H1 (cell line): ENCODE measurements around the gene FLRT1. TPM values are rescaled to one million over a fixed set of nuclear protein-coding genes. Genes with fewer than 3 reads are reported as not detected.

Source experiments
- CTCF ChIA-PET: fragments of 300-600 bp; sonication (Branson Sonifier 250); formaldehyde crosslinking; loops from one replicate; lab custom pipeline; 2021; ENCODE audit not compliant: partially characterized antibody; lab: Charles Lee
- POLR2A ChIA-PET: fragments of 300-600 bp; sonication (Branson Sonifier 250); formaldehyde crosslinking; loops from one replicate; lab custom pipeline; 2021; ENCODE audit warnings: inconsistent platforms; ENCODE audit not compliant: partially characterized antibody; lab: Charles Lee
- DNase-seq, 2 experiments: peaks; one replicate each; pipeline versions ENCODE4 v3.0.0 to v3.0.0-alpha.2; 2010 to 2022; ENCODE audit warnings: low spot score in 2 of 2, low read depth in 1 of 2, mixed read lengths in 1 of 2
- FAIRE-seq: peaks from 2 replicates; lab custom pipeline; 2011; peaks lifted over from hg19 to GRCh38; lab: Jason Lieb, UNC
- H2AFZ ChIP-seq: 2 replicates; pipeline ENCODE4 v1.8.1; 2012; ENCODE audit warnings: low read length, inconsistent platforms
- H2AK5ac ChIP-seq: 2 replicates; pipeline ENCODE4 v1.6.1; 2013; ENCODE audit warnings: low read depth, low read length
- H2BK120ac ChIP-seq: replicated peaks from 2 replicates; pipeline ENCODE3; 2013; ENCODE audit warnings: low read depth, low read length, inconsistent platforms
- H2BK12ac ChIP-seq: 2 replicates; pipeline ENCODE4 v1.6.1; 2013; ENCODE audit warnings: low read depth, low read length
- H2BK15ac ChIP-seq: 2 replicates; pipeline ENCODE4 v1.6.1; 2013; ENCODE audit warnings: low read length
- H2BK20ac ChIP-seq: 2 replicates; pipeline ENCODE4 v1.6.1; 2013; ENCODE audit warnings: low read length
- H2BK5ac ChIP-seq: 2 replicates; pipeline ENCODE4 v1.6.1; 2013; ENCODE audit warnings: low read depth, low read length
- H3K14ac ChIP-seq: 2 replicates; pipeline ENCODE4 v1.6.1; 2013; ENCODE audit warnings: inconsistent platforms; ENCODE audit not compliant: insufficient read length
- H3K18ac ChIP-seq: 2 replicates; pipeline ENCODE4 v1.6.1; 2013; ENCODE audit warnings: low read length; ENCODE audit errors: extremely low read depth
- H3K23ac ChIP-seq: 2 replicates; pipeline ENCODE4 v1.6.1; 2013; ENCODE audit warnings: inconsistent platforms; ENCODE audit not compliant: insufficient read length
- H3K23me2 ChIP-seq: 2 replicates; pipeline ENCODE4 v1.6.1; 2013; ENCODE audit warnings: low read depth, low read length
- H3K27ac ChIP-seq: 2 replicates; pipeline ENCODE4 v1.6.1; 2011; ENCODE audit warnings: low read depth, low read length, inconsistent platforms
- H3K27me3 ChIP-seq, 4 experiments: replicated peaks in 1 of 4; 1 replicate in 1 of 4; 2 replicates in 3 of 4; pipeline versions ENCODE4 v1.6.1 to v1.8.1; 2011 to 2013; ENCODE audit warnings: low read length in 3 of 4, mild to moderate bottlenecking in 3 of 4, inconsistent platforms in 2 of 4, mixed read lengths in 2 of 4, moderate library complexity in 1 of 4; ENCODE audit not compliant: control insufficient read depth in 3 of 4, insufficient read depth in 3 of 4; ENCODE audit errors: extremely low read depth in 1 of 4
- H3K36me3 ChIP-seq, 4 experiments: 2 replicates each; pipeline versions ENCODE4 v1.6.1 to v1.8.1; 2011 to 2013; ENCODE audit warnings: mild to moderate bottlenecking in 4 of 4, low read length in 3 of 4, moderate library complexity in 2 of 4, control low read depth in 1 of 4, inconsistent platforms in 1 of 4; ENCODE audit not compliant: insufficient read depth in 4 of 4, control insufficient read depth in 2 of 4
- H3K4ac ChIP-seq: replicated peaks from 2 replicates; pipeline ENCODE3; 2013; ENCODE audit warnings: low read length, low read depth, mixed read lengths, inconsistent platforms; ENCODE audit not compliant: insufficient read length
- H3K4me1 ChIP-seq, 4 experiments: replicated peaks in 1 of 4; 1 replicate in 1 of 4; 2 replicates in 3 of 4; pipeline versions ENCODE4 v1.6.1 to v1.8.1; 2011 to 2013; ENCODE audit warnings: low read length in 3 of 4, inconsistent platforms in 2 of 4, mixed read lengths in 1 of 4; ENCODE audit not compliant: insufficient read depth in 4 of 4, control insufficient read depth in 3 of 4
- H3K4me2 ChIP-seq, 2 experiments: 2 replicates each; pipeline versions ENCODE4 v1.6.1 to v1.8.1; 2011 to 2013; ENCODE audit warnings: low read depth in 2 of 2, low read length in 2 of 2, control low read depth in 1 of 2, inconsistent platforms in 1 of 2, mild to moderate bottlenecking in 1 of 2; ENCODE audit not compliant: insufficient read depth in 1 of 2
- H3K4me3 ChIP-seq, 4 experiments: fragments of 200-600, 300-600 bp in 1 of 4; sonication (generic), shearing (Covaris generic), sonication (Bioruptor Twin) in 1 of 4; 2 replicates each; pipeline versions ENCODE4 v1.5.1 to v1.8.1; 2011 to 2016; ENCODE audit warnings: low read length in 4 of 4, low read depth in 3 of 4, control low read depth in 2 of 4, inconsistent platforms in 2 of 4, mild to moderate bottlenecking in 2 of 4, mixed read lengths in 1 of 4, moderate library complexity in 1 of 4; ENCODE audit not compliant: insufficient read depth in 2 of 4; ENCODE audit errors: extremely low read depth in 1 of 4
- H3K56ac ChIP-seq: replicated peaks from 2 replicates; pipeline ENCODE3; 2013; ENCODE audit warnings: low read depth, mild to moderate bottlenecking, mixed read lengths, low read length, inconsistent platforms; ENCODE audit not compliant: insufficient read length
- H3K79me1 ChIP-seq: 2 replicates; pipeline ENCODE4 v1.6.1; 2013; ENCODE audit warnings: low read depth, low read length, control low read depth
- H3K79me2 ChIP-seq, 2 experiments: 2 replicates each; pipeline versions ENCODE4 v1.6.1 to v1.8.1; 2012 to 2013; ENCODE audit warnings: low read length in 2 of 2, mild to moderate bottlenecking in 2 of 2, inconsistent platforms in 1 of 2; ENCODE audit not compliant: insufficient read depth in 2 of 2, control insufficient read depth in 1 of 2
- H3K9ac ChIP-seq, 4 experiments: replicated peaks in 1 of 4; 1 replicate in 1 of 4; 2 replicates in 3 of 4; pipeline versions ENCODE4 v1.6.1 to v1.8.1; 2011 to 2013; ENCODE audit warnings: low read depth in 3 of 4, low read length in 3 of 4, control low read depth in 2 of 4, mild to moderate bottlenecking in 2 of 4, moderate library complexity in 2 of 4, inconsistent platforms in 1 of 4; ENCODE audit errors: extremely low read depth in 1 of 4
- H3K9me3 ChIP-seq, 2 experiments: 2 replicates each; pipeline versions ENCODE4 v1.6.1 to v1.8.1; 2012 to 2013; ENCODE audit warnings: mild to moderate bottlenecking in 2 of 2, moderate library complexity in 2 of 2, control low read depth in 1 of 2, inconsistent platforms in 1 of 2, low read depth in 1 of 2, low read length in 1 of 2, mixed read lengths in 1 of 2; ENCODE audit not compliant: insufficient read depth in 2 of 2
- H4K20me1 ChIP-seq, 2 experiments: replicated peaks in 1 of 2; 2 replicates each; pipeline versions ENCODE3 to v1.8.1; 2011 to 2013; ENCODE audit warnings: inconsistent platforms in 2 of 2, low read length in 2 of 2, mild to moderate bottlenecking in 1 of 2; ENCODE audit not compliant: insufficient read depth in 2 of 2, control insufficient read depth in 1 of 2
- H4K5ac ChIP-seq: 2 replicates; pipeline ENCODE4 v1.6.1; 2013; ENCODE audit warnings: low read length, low read depth, mixed read lengths, inconsistent platforms; ENCODE audit not compliant: insufficient read length
- H4K8ac ChIP-seq: 2 replicates; pipeline ENCODE4 v1.8.0; 2013; ENCODE audit warnings: mild to moderate bottlenecking, moderate library complexity, low read length, inconsistent platforms; ENCODE audit not compliant: insufficient read depth; ENCODE audit errors: extremely low read depth
- H4K91ac ChIP-seq: replicated peaks from 2 replicates; pipeline ENCODE3; 2013; ENCODE audit warnings: low read length, mixed read lengths, inconsistent platforms; ENCODE audit not compliant: insufficient read length
- CEBPB ChIP-seq: IDR thresholded peaks from 2 replicates; pipeline ENCODE4 v1.6.1; 2012; ENCODE audit warnings: low read depth, low read length
- JUND ChIP-seq: IDR thresholded peaks from 2 replicates; pipeline ENCODE4 v1.6.1; 2011; ENCODE audit warnings: mild to moderate bottlenecking, improper control_type of control experiment, low read length
- SUZ12 ChIP-seq: fragments of 200-600 bp; sonication (generic); IDR thresholded peaks from 2 replicates; pipeline ENCODE4 v1.6.1; 2012; ENCODE audit warnings: mild to moderate bottlenecking, inconsistent platforms, low read length, moderate library complexity, mixed read lengths
- WGBS, 2 experiments: shearing (Covaris generic) in 1 of 2; methylation state at CpG; one replicate each; pipeline versions ENCODE4 v1.1.6 to v1.1.7; 2013 to 2015; ENCODE audit warnings: low lambda C conversion rate in 2 of 2, mixed read lengths in 2 of 2, inconsistent platforms in 1 of 2, low coverage in 1 of 2, missing lambda C conversion rate in 1 of 2; ENCODE audit not compliant: insufficient replicate concordance in 2 of 2, insufficient coverage in 1 of 2, insufficient read length in 1 of 2; ENCODE audit errors: extremely low coverage in 1 of 2, missing lambda C conversion rate in 1 of 2; 5-methylcytosine and 5-hydroxymethylcytosine counted together
- polyA plus RNA-seq, 7 experiments: library from polyadenylated mRNA; depleted of rRNA in 3 of 7; stranded (reverse) in 5 of 7; unstranded in 2 of 7; fragments of >200 nt in 5 of 7; fragments of 200-250 nt in 2 of 7; gene quantifications; 1 replicate in 5 of 7; 2 replicates in 1 of 7; 4 replicates in 1 of 7; pipeline versions ENCODE4 v1.2.1 to v1.2.3, GENCODE V29; 2011 to 2013; ENCODE audit warnings: missing spikeins in 2 of 7, mixed read lengths in 2 of 7
- total RNA-seq: library from RNA; stranded (reverse); fragmentation: NEBNext Ultra II Directional; extraction: Animal tissue kit (Norgen Biotek cat#: 25700); gene quantifications from 2 replicates; pipeline ENCODE4 v1.2.1, GENCODE V29; 2021

Gene FLRT1
- total and polyA plus RNA-seq, 2 of the 8 experiments (the other 6 are each of a cell fraction or from before 2014, with no cell fraction given) = 0.14 to 0.28 TPM

DNA sequence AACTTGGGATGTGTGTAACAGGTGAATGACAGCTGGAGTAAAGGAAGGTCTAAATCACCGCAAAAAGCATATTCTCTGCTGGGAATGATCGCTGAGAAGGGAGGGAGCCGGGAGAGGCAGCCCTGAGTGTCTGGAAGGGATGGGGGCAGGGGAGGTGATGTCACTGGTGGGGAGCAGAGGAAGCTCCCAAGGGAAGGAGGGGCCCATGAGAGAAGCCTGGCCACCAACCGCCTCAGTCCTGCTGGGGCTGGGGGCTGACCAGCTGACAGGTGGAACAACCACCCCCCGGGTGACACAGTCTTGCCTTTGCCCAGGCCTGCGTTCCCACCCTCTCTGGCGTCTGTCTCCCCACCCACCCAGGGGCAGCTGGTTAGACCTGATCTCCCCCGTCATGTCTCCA is 6.0 kb upstream of the FLRT1 start:
- 63% methylated on average over 6 of the region's 8 CpGs; no CpG with 5 or more reads in 1 of the 2 experiments for WGBS, 2 experiments
- Histone ChIP-seq H2BK5ac (no peak overlapping the region), H3K18ac (no peak overlapping the region), H3K23me2 (no peaks in the 10 kb centered on the region; the same call in 1 of the 2 replicates), H3K14ac (no peak overlapping the region), H4K8ac (no peak overlapping the region)
- TF ChIP-seq SUZ12 (0 out of 2 replicates have a peak, but pooled peaks have one; percentile 1), CEBPB (no peak), JUND (0 out of 2 replicates have a peak, but pooled peaks have one; percentile 12)
- TF ChIP-seq, all 59 proteins: peak for 2
- Histone ChIP-seq H3K4ac (no peak overlapping the region), H3K9me3 (no peaks in the 10 kb centered on the region), H3K56ac (no peak overlapping the region), H3K23ac (no peak overlapping the region), H3K27ac (no peak overlapping the region), H2BK120ac (no peak overlapping the region), H3K27me3 (peaks cover 15 to 59% (median 49%) of the 10 kb centered on the region in 4 experiments), H2BK20ac (no peak overlapping the region), H4K5ac (no peak overlapping the region), H3K4me3 (no peak overlapping the region), H3K79me2 (no peaks in the 10 kb centered on the region), H2AFZ (no peak overlapping the region), H3K4me2 (0 out of 4 replicates have a peak overlapping the region, but pooled peaks of 1 of the 2 experiments have one; percentile 6), H3K79me1 (no peaks in the 10 kb centered on the region; the same call in 1 of the 2 replicates), H4K91ac (no peak overlapping the region), H3K9ac (no peak overlapping the region), H3K4me1 (peaks cover 17 to 36% (median 29%) of the 10 kb centered on the region in 4 experiments), H2AK5ac (peak overlapping the region; percentile 0; the same call in 1 of the 2 replicates), H2BK12ac (peak overlapping the region; percentile 43; the same call in 1 of the 2 replicates), H2BK15ac (no peak overlapping the region), H3K36me3 (no peaks in the 10 kb centered on the region), H4K20me1 (peaks cover 0 to 3% of the 10 kb centered on the region in 2 experiments)
- ChIA-PET CTCF (interaction anchor here (0.7 to 21.2 kb wide), 9 partner anchors 10 to 117 kb away, joined by 3 to 291 read pairs (median 4); no protein-coding TSS in a partner anchor), POLR2A (interaction anchor here (0.9 to 1.8 kb wide), 4 partner anchors 10 to 115 kb away, joined by 3 to 6 read pairs (median 4); no protein-coding TSS in a partner anchor)
- FAIRE-seq (no peak), DNase-seq (no peak)
